Measurements from ENCODE around the gene ATP2B2. TPM values are rescaled to one million over a fixed set of nuclear protein-coding genes. Genes with fewer than 3 reads are reported as not detected.

ATP2B2 gene
- polyA plus RNA-seq, 3 donors, result not detected

DNA sequence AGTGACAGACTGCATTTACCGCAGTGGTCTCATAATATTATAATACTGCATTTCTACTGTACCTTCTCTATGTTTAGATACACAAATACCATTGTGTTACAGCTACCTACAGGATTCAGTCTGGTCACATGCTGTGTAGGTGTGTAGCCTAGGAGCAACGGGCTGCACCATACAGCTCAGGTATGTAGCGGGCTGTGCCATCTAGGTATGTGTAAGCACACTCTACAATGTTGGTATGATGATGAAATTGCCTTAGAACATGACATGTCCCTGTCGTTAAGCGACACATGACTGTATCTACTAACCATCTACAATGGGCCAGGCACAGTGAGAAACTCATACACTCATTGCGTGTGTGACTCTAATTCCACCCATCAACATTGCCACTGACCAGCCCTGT is 99.0 kb downstream of the ATP2B2 start:
- H3K4me1 ChIP-seq (ENCODE audit: control insufficient read depth in 1 of 2, insufficient read depth in 2 of 2, low read length in 2 of 2), result no peaks in the 10 kb centered on the region
- H3K9me3 Mint-ChIP-seq, result no peaks in the 10 kb centered on the region
- WGBS (ENCODE audit: insufficient coverage), result 93% methylated on average over 3 of the region's 6 CpGs
- no peak for DNase-seq
- no peak overlapping the region for H3K9ac ChIP-seq (ENCODE audit: insufficient read depth, low read length, poor library complexity, severe bottlenecking)
- no peaks in the 10 kb centered on the region for H3K79me2 ChIP-seq (ENCODE audit: insufficient read depth, low read length)
- no peaks in the 10 kb centered on the region for H3K4me1 Mint-ChIP-seq
- no peak overlapping the region for H2AFZ ChIP-seq (ENCODE audit: insufficient read depth, low read depth, low read length, poor library complexity, severe bottlenecking)
- H4K20me1 ChIP-seq (ENCODE audit: insufficient read depth, low read length), result no peaks in the 10 kb centered on the region
- TF ChIP-seq, protein P1, sequence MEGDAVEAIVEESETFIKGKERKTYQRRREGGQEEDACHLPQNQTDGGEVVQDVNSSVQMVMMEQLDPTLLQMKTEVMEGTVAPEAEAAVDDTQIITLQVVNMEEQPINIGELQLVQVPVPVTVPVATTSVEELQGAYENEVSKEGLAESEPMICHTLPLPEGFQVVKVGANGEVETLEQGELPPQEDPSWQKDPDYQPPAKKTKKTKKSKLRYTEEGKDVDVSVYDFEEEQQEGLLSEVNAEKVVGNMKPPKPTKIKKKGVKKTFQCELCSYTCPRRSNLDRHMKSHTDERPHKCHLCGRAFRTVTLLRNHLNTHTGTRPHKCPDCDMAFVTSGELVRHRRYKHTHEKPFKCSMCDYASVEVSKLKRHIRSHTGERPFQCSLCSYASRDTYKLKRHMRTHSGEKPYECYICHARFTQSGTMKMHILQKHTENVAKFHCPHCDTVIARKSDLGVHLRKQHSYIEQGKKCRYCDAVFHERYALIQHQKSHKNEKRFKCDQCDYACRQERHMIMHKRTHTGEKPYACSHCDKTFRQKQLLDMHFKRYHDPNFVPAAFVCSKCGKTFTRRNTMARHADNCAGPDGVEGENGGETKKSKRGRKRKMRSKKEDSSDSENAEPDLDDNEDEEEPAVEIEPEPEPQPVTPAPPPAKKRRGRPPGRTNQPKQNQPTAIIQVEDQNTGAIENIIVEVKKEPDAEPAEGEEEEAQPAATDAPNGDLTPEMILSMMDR (IDR thresholded peaks at IDR 0.05), result no peak
- H3K4me3 Mint-ChIP-seq, result no peak overlapping the region
- H3K27ac ChIP-seq (ENCODE audit: low read depth in 1 of 2, low read length in 2 of 2), result no peak overlapping the region
- no peaks in the 10 kb centered on the region for H3K36me3 Mint-ChIP-seq
- no peak overlapping the region for H3K4me3 ChIP-seq (replicated peaks in 1 of 3; ENCODE audit: low read depth in 2 of 3, low read length in 3 of 3)
- H3K27me3 Mint-ChIP-seq (ENCODE audit: low read depth in 3 of 3), result no peaks in the 10 kb centered on the region
- intact Hi-C loops (cut with micrococcal nuclease), result no loop called here
- no peaks in the 10 kb centered on the region for H3K36me3 ChIP-seq (replicated peaks in 1 of 2; ENCODE audit: control insufficient read depth in 1 of 2, insufficient read depth in 2 of 2, low read length in 2 of 2)
- H3K27ac Mint-ChIP-seq, result no peak overlapping the region
- no peaks in the 10 kb centered on the region for H3K9me3 ChIP-seq (replicated peaks in 1 of 2; ENCODE audit: control insufficient read depth in 1 of 2, insufficient read depth in 1 of 2, low read length in 2 of 2)
- no peak overlapping the region for H3K4me2 ChIP-seq (replicated peaks; ENCODE audit: extremely low read depth, low read length, poor library complexity, severe bottlenecking)
- H3K27me3 ChIP-seq (ENCODE audit: control insufficient read depth in 2 of 2, insufficient read depth in 2 of 2, low read length in 2 of 2), result no peaks in the 10 kb centered on the region

DNA sequence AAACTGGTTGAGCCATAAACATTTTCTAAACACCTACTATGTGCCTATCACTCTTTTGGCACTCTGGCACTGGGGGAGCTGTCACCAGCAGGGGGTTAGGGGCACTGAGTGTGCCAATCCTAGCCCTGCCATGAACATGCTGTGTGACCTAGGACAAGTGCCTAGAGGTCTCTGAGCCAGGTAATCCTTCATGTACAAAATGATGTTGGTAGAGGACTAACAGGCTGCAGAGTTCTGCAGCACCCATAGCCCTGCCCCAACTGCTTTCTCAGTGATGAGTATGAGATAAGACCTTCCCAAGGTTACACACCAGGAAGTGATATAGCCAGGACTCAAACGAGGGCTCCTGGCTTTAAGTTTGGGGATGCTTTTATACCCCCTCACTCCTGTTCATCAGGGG is 99.6 kb downstream of the ATP2B2 start:
- Histone ChIP-seq H3K36me3 (replicated peaks in 1 of 2; ENCODE audit: control insufficient read depth in 1 of 2, insufficient read depth in 2 of 2, low read length in 2 of 2) (no peaks in the 10 kb centered on the region), H3K9me3 (replicated peaks in 1 of 2; ENCODE audit: control insufficient read depth in 1 of 2, insufficient read depth in 1 of 2, low read length in 2 of 2) (no peaks in the 10 kb centered on the region), H3K4me3 (replicated peaks in 1 of 3; ENCODE audit: low read depth in 2 of 3, low read length in 3 of 3) (no peak overlapping the region), H3K4me1 (ENCODE audit: control insufficient read depth in 1 of 2, insufficient read depth in 2 of 2, low read length in 2 of 2) (no peaks in the 10 kb centered on the region), H3K27ac (ENCODE audit: low read depth in 1 of 2, low read length in 2 of 2) (no peak overlapping the region), H3K9ac (ENCODE audit: insufficient read depth, low read length, poor library complexity, severe bottlenecking) (no peak overlapping the region), H3K4me2 (replicated peaks; ENCODE audit: extremely low read depth, low read length, poor library complexity, severe bottlenecking) (no peak overlapping the region), H2AFZ (ENCODE audit: insufficient read depth, low read depth, low read length, poor library complexity, severe bottlenecking) (no peak overlapping the region), H4K20me1 (ENCODE audit: insufficient read depth, low read length) (no peaks in the 10 kb centered on the region), H3K79me2 (ENCODE audit: insufficient read depth, low read length) (no peaks in the 10 kb centered on the region), H3K27me3 (ENCODE audit: control insufficient read depth in 2 of 2, insufficient read depth in 2 of 2, low read length in 2 of 2) (no peaks in the 10 kb centered on the region)
- no peak overlapping the region for H3K4me3 Mint-ChIP-seq
- no peaks in the 10 kb centered on the region for H3K27me3 Mint-ChIP-seq (ENCODE audit: low read depth in 3 of 3)
- DNase-seq, result no peak
- TF ChIP-seq, protein P1 (IDR thresholded peaks at IDR 0.05), result no peak
- H3K4me1 Mint-ChIP-seq, result no peaks in the 10 kb centered on the region
- WGBS (ENCODE audit: insufficient coverage), result no CpG with 5 or more reads among the region's 1 CpG
- no peak overlapping the region for H3K27ac Mint-ChIP-seq
- H3K9me3 Mint-ChIP-seq, result no peaks in the 10 kb centered on the region
- intact Hi-C loops (cut with micrococcal nuclease), result no loop called here
- H3K36me3 Mint-ChIP-seq, result no peaks in the 10 kb centered on the region
